Osteoblast (primary cell): ENCODE measurements around the gene NOTCH4. TPM values are rescaled to one million over a fixed set of nuclear protein-coding genes. Genes with fewer than 3 reads are reported as not detected.

Experiments
- DNase-seq: peaks from one replicate; pipeline ENCODE4 v3.0.0; 2011; ENCODE audit warnings: low spot score, mixed read lengths; ENCODE audit not compliant: insufficient read length; ENCODE audit errors: missing footprints
- H2AFZ ChIP-seq: 2 replicates; pipeline ENCODE4 v1.6.0; 2011; ENCODE audit warnings: mild to moderate bottlenecking, low read length
- H3K27ac ChIP-seq: 2 replicates; pipeline ENCODE4 v1.5.1; 2011; ENCODE audit warnings: mild to moderate bottlenecking, low read depth, low read length, moderate library complexity
- H3K27me3 ChIP-seq: 2 replicates; pipeline ENCODE4 v1.6.0; 2012; ENCODE audit warnings: mild to moderate bottlenecking, control low read depth, inconsistent platforms, low read length, moderate library complexity; ENCODE audit not compliant: insufficient read depth
- H3K36me3 ChIP-seq: 2 replicates; pipeline ENCODE4 v1.5.1; 2011; ENCODE audit warnings: mild to moderate bottlenecking, low read length, control low read depth, moderate library complexity; ENCODE audit not compliant: insufficient read depth
- H3K4me1 ChIP-seq: 2 replicates; pipeline ENCODE4 v1.5.1; 2011; ENCODE audit warnings: mild to moderate bottlenecking, low read length, control low read depth, moderate library complexity; ENCODE audit not compliant: insufficient read depth
- H3K4me2 ChIP-seq: 2 replicates; pipeline ENCODE4 v1.6.0; 2011; ENCODE audit warnings: mild to moderate bottlenecking, low read length; ENCODE audit not compliant: insufficient read depth
- H3K4me3 ChIP-seq: fragments of 200-600 bp; sonication (generic); 3 replicates; pipeline ENCODE4 v1.5.1; 2012; ENCODE audit warnings: mild to moderate bottlenecking, low read length, inconsistent platforms; ENCODE audit not compliant: insufficient read depth
- H3K79me2 ChIP-seq: 2 replicates; pipeline ENCODE4 v1.6.0; 2012; ENCODE audit warnings: mild to moderate bottlenecking, low read length, control low read depth, inconsistent platforms; ENCODE audit not compliant: insufficient read depth
- H3K9me3 ChIP-seq: 2 replicates; pipeline ENCODE4 v1.5.1; 2011; ENCODE audit warnings: low read depth, low read length, control low read depth
- H4K20me1 ChIP-seq: 2 replicates; pipeline ENCODE4 v1.6.0; 2012; ENCODE audit warnings: mild to moderate bottlenecking, low read length, control low read depth; ENCODE audit not compliant: insufficient read depth
- total RNA-seq: library from RNA; depleted of rRNA; stranded (reverse); fragments of >200 nt; gene quantifications from 2 replicates; pipeline ENCODE4 v1.2.3, GENCODE V29; 2012
- TF ChIP-seq, protein P1 (sequence below): IDR thresholded peaks from 2 replicates; pipeline ENCODE4 v1.5.1; 2011; ENCODE audit warnings: mild to moderate bottlenecking, low read depth, low read length, moderate library complexity; ENCODE audit errors: extremely low read depth

Gene NOTCH4
- total RNA-seq, 1 donor: 1.1 TPM

DNA sequence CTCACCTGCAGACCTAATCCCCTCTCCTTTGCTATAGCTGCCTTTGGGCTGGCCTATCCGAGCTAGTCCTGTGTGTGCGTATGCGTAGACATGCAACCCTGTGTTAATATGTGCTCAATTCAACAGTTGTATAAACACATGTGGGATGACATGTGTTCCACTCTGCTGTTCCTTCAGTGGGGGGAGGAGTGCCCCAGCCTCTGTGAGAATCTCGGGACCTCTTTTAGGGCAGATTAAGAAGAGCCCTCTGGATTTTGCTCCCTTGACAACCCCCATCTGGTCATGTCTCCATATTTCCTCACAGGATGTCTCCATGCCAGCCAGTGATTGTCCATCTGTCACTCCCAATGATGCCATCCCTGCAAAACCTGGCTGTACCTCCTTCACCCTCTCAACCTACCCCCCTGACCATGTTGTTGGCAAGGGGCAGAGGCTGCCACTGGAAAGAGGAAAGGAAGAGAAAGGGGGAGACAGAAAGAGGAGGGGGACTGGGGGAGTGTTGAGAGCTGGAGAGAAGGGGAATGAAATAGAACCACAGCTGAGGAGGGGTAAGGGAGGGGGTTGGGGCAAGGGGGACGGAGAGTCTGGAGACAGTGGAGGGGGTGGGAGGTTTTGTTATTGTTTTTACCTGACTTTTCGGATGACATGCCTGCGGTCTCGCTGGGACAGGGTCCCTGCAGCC lies 72.5 kb downstream of the NOTCH4 start:
- Histone ChIP-seq H3K36me3 (peaks cover 2% of the 10 kb centered on the region), H3K27me3 (peaks cover 31% of the 10 kb centered on the region), H3K9me3 (no peaks in the 10 kb centered on the region), H3K4me1 (peaks cover 24% of the 10 kb centered on the region), H4K20me1 (peaks cover 6% of the 10 kb centered on the region), H3K79me2 (peaks cover 18% of the 10 kb centered on the region), H3K4me2 (peak overlapping the region; percentile 91), H3K4me3 (peak overlapping the region; percentile 97), H3K27ac (no peak overlapping the region), H2AFZ (no peak overlapping the region)
- peak; percentile 71 for DNase-seq
- TF ChIP-seq, protein P1, sequence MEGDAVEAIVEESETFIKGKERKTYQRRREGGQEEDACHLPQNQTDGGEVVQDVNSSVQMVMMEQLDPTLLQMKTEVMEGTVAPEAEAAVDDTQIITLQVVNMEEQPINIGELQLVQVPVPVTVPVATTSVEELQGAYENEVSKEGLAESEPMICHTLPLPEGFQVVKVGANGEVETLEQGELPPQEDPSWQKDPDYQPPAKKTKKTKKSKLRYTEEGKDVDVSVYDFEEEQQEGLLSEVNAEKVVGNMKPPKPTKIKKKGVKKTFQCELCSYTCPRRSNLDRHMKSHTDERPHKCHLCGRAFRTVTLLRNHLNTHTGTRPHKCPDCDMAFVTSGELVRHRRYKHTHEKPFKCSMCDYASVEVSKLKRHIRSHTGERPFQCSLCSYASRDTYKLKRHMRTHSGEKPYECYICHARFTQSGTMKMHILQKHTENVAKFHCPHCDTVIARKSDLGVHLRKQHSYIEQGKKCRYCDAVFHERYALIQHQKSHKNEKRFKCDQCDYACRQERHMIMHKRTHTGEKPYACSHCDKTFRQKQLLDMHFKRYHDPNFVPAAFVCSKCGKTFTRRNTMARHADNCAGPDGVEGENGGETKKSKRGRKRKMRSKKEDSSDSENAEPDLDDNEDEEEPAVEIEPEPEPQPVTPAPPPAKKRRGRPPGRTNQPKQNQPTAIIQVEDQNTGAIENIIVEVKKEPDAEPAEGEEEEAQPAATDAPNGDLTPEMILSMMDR: no peak

DNA sequence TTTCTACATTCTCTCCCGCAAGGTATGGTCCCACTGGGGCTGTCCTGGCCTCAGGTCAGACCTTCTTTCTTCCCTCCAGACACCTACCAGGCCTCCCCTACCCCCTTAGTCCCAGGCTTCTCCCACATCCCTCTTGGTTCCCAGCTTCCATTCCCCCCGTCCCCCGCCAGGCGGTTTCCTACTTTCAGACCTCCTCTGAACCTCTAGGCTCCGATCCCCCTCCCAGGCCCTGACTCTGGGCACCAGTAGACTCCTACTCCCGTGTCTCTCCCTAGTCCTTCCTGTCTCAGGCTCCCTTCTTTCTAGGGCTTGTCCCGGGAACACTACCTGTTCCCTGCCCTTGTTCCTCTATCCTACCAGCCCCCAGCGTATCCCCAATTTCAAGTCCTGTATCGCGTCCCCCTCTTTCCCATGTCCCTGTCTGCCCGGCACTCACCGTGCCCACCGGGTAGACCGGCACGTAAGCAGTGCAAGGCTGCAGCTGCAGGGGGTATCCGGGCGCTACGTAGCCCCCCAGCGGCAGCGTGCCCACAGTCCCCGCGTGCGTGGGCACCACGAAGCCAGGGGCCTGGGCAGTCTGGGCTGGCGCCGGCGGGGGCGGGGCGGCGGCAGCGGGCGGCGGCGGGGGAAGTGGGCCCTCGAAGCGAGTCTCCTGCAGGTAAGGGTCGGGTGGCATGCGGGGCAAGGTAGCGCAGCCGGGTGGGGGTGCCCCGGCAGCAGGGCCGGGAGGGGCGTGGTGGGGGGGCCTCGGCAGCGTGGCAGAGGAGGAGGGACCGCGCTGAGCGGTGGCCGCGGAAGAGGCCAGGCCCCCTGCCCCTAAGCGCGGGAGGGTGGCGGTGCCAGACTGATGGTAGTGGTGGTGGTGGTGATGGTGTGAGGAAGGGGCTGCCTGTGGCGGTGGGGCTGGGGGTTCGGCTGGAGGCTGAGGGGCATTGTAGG lies 73.7 kb downstream of the NOTCH4 start:
- H3K4me1 ChIP-seq: peaks cover 22% of the 10 kb centered on the region
- H2AFZ ChIP-seq: no peak overlapping the region
- peaks cover 39% of the 10 kb centered on the region for H3K27me3 ChIP-seq
- H3K79me2 ChIP-seq: peaks cover 12% of the 10 kb centered on the region
- no peaks in the 10 kb centered on the region for H3K36me3 ChIP-seq
- peaks cover 3% of the 10 kb centered on the region for H4K20me1 ChIP-seq
- TF ChIP-seq, protein P1: no peak
- no peak overlapping the region for H3K27ac ChIP-seq
- no peak for DNase-seq
- no peak overlapping the region for H3K4me3 ChIP-seq
- H3K9me3 ChIP-seq: no peaks in the 10 kb centered on the region
- H3K4me2 ChIP-seq: no peak overlapping the region

DNA sequence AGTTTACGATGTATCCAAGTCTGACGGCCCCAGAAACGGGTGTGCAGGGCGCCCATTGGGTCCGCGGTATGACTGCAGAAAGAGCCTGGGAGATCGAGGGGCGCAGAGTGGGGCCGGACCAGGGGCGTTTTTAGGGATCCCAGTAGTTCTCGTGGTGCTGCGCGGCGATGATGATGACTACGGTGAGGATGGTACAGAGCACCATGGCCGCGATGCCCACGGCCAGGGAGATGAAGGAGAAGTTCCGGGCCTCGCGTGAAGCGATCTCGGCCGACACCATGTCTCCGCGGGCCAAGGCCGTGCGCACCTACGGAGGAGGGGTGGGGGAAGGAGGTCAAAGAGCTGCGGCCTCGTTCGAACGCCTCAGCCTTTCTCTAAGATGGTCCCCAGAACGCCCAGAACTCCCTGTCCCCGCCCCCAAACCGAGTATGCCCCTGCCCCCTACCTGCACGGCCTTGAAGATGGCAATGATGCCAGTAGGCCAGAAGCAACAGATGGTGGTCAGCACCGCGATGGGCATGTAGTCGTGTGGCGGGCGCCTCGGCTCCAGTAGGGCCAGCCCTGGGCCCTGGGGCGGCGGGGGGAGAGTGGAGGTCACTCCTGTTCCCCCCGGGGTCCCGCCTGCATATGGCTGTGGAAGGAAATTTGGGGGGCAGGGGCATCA lies 74.6 kb downstream of the NOTCH4 start:
- DNase-seq: no peak
- no peaks in the 10 kb centered on the region for H4K20me1 ChIP-seq
- H3K79me2 ChIP-seq: peaks cover 2% of the 10 kb centered on the region
- H2AFZ ChIP-seq: no peak overlapping the region
- no peaks in the 10 kb centered on the region for H3K36me3 ChIP-seq
- H3K27ac ChIP-seq: no peak overlapping the region
- peak overlapping the region; percentile 43 for H3K4me2 ChIP-seq
- no peaks in the 10 kb centered on the region for H3K9me3 ChIP-seq
- TF ChIP-seq, protein P1: no peak
- peaks cover 15% of the 10 kb centered on the region for H3K4me1 ChIP-seq
- peak overlapping the region; percentile 52 for H3K4me3 ChIP-seq
- peaks cover 39% of the 10 kb centered on the region for H3K27me3 ChIP-seq
